GM21576 (cell line): ENCODE data around the gene HOXB5.

ENCODE experiments used
- ATAC-seq: cut with Tn5 transposase; IDR thresholded peaks from one replicate; pipeline ENCODE4 v1.9.1; 2021; ENCODE audit warnings: mild to moderate bottlenecking, moderate library complexity; ENCODE audit not compliant: unreplicated experiment

Gene HOXB5

DNA sequence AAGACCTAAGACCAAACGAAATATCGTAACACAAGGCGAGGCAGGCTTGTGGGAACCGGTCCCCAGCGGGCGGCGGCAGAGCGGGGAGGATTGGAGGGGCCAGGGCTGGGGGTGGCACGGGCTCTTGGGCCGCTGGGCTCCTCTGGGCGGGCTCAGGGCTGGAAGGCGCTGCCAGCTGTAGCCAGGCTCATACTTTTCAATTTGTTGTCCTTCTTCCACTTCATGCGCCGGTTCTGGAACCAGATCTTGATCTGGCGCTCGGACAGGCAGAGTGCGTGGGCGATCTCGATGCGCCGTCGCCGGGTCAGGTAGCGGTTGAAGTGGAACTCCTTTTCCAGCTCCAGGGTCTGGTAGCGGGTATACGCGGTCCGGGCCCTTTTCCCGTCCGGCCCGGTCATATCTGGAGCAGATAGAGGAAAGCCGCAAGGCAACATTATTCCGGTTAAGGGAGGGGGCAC lies 1.5 kb downstream of the HOXB5 start:
- ATAC-seq, result no peak

DNA sequence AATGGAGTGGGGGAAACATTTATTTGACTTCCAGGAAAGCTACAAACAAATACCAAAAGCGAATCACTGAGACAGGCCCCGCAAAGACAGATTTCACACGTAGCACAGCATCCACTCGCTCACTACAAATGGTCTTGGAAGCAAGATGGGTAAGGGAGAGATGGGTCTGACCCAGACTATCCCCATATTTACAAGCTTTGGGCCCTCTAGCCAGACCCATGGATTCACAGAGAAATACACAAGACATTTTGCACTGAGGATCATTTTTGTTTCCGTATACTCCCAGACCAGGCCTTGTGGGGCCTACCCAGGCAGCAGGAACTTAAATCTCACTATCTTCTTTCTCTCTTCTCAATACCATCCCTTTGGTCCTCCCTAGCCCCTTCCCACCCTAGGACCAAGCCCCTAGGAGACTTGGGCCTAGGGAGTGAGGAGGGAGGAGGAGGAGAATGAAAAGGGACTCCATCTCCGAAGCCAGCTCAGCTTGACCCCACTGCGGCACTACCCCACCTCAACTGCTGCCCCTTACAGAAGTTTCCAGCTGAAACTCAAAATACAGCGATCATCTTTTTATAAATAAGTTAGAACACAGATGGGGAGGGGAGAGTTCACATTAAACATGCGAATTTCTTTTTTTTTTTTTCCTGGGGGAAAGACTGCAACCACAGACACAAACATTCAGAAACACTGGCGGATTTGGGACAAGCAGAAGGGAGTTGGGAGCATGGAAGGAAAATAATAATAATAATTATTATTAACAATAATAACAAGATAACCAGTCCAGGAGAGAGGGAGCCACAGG lies 2.1 kb downstream of the HOXB5 start:
- ATAC-seq, result no peak

DNA sequence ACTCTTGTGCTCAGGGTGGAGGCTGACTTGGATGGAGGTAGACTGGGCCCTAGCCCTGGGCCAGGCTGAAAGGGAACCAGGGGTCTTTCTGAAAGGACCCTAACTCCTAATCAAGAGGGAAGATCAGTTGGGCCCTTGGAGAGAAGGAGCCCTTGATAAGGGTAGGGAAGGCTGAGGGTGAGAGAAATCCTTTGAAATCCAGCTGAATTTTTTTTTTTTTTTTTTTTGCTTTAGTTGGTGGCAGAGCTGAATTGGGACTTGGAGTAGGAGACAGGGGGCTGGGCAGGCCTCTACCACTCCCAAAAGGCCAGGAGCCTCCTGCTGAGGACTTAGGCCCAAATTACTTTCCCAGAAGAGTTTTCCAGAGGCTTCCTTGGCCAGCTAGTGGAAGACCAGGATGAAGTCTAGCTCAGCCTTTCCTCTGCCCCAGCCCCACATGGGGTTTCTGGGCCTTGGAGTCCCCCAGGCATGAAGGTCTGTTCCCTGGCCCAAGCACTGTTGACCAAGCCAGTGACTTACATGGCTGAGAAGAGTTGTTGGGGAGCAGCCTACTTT lies 2.9 kb downstream of the HOXB5 start:
- no peak for ATAC-seq

DNA sequence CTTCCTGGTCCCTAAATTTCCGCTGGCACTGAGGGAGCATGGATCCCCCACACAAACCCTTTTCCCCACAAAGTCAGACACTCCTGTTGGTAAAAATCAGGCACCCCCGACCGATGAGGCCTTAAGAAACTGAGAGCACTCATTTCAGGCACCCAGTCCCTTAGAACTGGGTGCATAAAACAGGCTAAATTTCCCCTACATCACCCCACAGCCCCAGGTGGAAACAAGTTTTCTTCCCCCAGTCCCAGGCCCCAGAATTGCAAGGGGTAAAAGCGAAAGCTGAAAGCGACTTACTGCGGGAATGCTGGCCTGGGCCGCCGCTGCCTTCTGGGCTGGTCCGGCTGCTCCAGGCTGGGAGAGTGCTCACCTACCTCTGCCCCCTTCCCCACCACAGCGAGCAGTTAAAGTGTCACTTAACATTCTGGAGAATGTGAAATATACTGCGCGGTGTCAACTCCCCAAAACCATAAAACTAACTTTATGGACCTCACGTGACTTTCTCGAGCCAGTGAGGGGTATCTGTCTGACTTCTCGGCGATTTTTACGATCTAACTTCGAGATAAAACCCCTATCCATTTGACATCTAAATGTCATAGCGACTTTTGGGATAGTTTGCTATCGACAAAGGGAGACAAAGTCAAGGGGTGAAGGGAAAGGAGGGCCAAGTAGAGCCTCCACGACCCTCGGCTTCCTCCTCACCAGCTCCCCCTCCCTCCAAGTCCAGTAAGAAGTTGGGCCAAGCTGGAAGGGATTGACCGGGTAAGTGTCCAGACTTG lies 3.6 kb downstream of the HOXB5 start, which contains the start of gene HOXB3:
HOXB3 (minus strand) TSS at position 411 of the 776 bp plus-strand sequence. CDS start 37,767 bp downstream, outside the sequence.
- no peak for ATAC-seq

DNA sequence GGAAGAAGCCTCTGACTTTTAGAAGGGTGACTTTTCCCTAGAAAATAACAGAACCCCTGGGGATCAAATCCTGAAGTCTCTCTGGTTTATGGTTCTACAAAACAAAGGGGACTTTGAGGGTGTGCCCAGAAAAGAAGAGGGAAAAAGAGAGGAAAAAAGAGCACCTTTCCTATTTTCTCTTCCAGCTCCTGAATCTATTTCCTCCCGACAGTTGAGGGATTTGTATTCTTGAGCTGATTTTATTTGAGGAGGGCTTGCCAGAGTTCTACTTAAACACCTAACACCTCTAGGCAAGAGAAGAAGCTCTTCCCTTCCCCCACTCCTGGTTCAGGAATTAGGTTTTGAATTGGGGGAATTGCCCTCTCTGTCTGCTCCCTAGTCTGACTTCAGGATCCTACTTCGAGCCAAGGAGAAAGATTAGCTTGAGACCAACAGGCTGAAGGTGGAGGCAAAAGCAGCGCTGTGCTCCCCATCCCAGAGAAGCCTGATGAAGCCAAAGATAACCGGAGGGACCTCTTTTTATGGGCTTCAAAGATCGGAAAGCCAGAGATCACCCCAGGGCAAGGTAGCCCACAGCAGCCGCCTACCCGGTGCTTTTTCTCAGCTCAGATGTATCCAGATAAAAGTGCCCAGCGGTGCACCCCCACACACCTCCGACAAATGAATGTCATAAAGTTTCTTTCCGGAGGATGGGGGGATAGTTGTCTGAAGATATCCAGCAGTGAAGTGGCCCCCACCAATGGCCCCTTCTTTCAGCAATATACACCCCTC lies 4.3 kb downstream of the HOXB5 start:
- ATAC-seq, result no peak

DNA sequence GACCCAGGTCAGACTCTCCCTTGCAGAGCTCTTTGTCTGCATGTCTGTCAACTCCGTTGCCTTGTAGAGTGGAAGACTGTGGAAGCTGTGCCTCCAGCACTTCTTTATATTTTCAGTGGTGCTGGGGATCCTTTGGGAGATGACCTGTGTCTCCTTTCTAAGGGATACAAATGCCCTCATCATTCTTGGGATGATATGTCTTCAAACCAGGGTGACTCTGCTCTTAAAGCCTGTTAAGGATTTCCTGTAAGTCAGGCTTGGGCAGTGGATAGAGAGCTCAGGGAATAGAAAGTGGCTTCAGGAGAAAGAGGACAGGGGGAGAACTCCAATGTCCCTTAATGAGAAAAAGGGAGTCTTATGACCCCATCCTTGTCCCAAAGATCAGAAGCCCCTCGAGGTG lies 5.1 kb downstream of the HOXB5 start:
- no peak for ATAC-seq

DNA sequence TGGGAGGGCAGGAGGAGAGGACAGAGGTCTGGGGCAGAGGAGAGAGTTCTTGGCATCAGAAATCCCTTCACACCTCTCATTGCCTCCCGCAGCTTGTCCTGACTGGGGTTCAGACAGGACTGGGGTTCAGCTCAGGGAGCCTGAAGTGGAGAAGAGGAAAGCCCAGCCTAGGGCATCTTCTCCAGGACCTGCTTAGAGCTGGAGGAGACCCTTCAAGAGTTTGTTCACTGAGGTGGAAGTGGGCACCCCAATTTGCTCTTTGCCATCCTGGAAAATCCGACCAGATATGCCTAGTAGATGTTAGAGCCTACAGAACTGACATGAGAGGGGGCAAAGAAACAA lies 5.5 kb downstream of the HOXB5 start:
- no peak for ATAC-seq

DNA sequence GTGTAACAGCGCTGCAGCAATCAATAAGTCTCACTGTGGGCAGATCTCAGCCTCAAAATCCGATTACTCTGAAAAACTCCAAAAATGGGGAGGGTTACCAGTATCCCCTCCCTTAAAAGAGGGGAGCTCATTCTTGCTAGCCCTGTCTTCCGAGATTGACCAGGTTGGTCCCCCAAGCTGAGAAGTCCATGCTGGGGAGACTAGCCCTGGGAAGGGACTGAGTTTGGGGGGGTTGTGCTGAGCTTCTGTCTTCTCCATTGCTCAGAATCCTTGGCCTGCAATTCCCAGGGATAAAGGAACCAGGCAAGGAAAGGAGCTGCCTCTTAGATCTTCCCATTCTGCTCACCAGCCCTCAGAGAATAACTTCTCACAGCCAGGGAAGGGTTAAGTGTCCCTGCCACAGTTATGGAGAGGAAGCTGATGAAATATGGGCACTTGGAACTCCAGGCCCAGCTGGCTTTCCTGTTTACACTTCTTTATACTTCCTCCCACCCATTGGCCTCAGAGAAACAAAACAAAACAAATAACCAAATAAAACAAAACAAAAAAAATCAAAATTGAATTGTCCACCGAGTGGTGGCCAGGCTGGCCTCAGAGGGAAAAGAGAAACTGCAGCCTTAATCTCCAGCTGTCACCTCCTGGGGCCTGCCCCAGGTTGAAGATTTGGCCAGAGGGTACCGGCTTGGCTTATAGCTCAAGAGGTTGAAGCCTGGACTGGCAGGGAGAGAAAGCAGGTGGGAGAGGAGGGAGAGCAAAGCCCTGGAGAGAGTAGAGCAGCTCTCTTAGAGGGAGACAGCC lies 6.1 kb downstream of the HOXB5 start:
- no peak for ATAC-seq

DNA sequence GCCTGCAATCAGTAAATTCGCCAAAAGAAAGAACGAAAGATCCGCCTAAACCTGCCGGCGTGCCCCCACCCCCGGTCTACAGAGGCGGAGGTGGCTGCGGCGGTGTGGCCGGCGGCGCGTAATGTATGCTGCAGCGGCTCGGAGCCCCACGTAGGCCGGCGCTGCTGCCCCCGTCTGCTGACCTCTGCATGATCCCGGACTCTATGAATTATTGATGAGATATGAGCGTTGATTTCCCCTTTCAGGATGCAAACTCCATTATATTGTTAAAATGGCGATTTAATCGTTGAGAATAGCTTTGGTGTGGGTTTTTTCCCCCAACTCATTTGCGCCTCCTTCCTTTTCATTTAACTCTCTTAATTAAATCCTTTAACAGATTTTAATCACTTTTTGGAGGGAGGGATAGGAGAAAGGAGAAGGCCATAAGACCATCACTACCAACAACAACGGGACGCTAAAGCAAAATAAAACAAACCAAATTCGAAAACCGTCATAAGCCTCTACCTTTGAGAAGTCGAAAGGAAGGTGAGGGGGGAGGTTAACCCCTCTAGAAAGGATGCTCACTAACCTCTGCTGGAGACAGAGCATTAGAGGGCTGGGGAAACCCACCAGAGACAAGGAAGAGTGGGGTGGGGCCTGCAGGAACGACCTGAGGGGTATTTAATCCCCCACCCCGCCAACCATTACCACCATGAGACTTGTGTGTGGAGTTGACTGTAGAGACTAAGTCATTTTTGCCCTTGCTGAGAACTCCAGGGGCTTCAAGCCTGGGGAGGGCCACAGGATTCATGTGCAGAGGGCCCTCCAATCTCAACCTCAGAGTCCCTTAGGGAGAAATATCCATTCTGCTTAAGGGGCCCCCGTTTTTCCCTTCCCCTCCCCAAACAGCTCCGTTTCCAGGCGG lies 7.0 kb downstream of the HOXB5 start:
- ATAC-seq, result no peak

DNA sequence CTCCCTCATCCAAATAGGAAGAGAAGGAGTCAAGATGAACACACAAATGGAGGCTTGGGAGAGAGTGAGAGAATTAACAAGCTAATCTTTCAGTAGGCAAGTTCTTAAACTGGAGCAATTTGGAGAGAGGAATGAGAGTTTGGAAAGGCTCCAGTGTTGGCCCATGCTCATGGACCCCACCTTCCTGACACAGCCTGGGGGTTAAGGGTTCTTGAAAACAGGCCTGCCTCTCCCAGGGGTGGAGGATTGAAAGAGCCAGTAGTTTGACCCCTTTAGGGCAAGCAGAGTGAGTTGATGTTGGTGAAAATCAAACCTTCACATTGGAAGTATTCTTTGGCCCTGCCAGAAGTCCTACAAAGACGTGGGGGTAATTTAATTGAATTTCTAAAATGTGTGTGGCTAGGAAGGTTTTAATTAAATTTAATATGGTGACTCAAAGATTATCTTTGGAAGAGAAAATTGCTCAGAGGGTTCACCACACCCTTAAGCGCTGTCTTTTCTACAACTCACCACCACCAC lies 9.3 kb downstream of the HOXB5 start:
- no peak for ATAC-seq

DNA sequence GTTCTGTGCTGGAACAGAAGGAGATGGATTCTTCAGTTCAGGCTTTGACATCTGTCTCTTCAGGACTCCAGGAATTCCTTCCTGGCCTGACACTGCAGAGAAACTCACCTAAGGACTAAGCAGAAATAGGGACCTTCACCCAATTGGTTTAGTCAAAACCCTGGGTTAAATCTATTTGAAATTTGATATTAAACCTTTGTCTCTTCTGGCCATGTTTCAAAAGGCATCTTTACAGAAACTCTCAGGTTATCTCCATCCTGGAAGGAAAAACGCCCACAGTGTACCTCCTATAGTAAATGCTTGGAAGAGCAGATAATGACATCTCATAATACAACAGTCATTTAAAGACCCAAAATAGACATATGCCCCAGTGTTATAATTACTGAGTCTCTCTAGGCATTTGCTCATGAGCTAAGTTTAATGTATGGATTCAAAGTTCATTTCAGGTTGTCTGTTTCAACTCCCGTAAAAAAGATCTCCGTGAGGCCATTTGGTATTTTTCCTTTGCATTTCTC lies 9.8 kb downstream of the HOXB5 start:
- no peak for ATAC-seq

DNA sequence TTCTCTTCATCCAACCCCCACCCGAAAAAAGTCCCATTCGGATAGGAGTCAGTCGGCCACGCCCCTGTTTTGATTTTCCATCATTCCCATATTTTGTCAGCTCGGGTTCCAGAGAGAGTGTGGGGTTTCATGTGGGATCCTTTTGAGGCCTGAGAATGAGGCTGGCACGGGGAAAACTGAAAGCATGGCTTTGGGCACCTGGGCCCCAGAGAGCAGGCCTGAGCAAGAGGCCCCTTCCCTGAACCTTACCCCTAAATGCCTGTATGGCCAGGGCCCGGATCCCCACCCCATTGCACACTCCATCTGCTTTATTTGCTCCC lies 10.9 kb downstream of the HOXB5 start:
- ATAC-seq, result no peak

DNA sequence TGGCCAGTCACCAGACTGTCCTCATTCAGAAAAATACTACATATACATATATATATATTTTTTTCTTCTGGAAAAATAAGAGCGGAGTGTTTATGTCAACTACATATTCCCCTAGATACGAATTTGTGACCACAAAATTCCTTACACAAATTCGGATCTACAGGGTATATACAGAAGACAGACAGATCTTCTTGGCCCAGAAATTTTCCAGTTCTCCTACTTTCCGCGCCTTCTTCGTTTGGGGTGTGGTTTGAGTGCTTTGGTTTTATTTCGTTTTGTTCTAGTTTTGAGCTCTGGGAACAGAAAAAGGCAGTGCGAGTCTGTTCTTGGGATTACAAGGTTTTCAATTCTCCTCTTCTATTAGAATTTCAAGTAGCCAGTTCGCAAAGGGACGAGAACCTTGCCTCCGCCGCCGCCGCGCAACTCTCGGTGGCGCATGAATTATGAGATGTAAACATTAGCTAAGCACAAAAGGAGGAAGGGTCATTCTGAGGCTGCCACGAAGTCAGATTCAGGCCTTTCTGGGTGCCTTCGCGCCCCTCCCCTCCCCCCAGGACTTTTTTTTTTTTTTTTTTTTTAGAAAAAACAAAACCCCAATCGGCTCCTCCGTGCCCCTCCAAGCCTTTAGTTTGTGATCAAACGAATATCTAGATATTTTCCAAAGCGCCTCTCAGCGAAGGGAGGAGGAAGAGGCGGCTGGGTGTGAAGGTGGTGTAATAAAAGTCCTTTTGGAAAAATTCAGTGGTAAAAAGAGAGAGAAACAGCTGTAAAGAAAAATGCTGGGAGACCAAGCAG lies 13.6 kb downstream of the HOXB5 start:
- no peak for ATAC-seq

DNA sequence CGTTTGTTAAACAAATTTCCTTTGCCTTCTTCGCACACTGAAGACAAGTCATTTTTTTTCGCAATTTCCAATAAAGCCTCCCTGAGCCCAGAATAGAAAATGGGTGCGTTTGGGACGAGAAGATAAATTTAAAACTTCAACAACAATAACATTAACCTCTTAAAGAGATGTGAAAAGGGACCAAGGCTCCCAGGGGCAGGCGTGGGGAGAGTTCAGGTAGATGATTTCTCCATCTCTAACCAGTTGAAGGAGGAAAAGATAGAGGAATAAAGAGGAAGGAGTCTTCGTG lies 14.2 kb downstream of the HOXB5 start:
- no peak for ATAC-seq

DNA sequence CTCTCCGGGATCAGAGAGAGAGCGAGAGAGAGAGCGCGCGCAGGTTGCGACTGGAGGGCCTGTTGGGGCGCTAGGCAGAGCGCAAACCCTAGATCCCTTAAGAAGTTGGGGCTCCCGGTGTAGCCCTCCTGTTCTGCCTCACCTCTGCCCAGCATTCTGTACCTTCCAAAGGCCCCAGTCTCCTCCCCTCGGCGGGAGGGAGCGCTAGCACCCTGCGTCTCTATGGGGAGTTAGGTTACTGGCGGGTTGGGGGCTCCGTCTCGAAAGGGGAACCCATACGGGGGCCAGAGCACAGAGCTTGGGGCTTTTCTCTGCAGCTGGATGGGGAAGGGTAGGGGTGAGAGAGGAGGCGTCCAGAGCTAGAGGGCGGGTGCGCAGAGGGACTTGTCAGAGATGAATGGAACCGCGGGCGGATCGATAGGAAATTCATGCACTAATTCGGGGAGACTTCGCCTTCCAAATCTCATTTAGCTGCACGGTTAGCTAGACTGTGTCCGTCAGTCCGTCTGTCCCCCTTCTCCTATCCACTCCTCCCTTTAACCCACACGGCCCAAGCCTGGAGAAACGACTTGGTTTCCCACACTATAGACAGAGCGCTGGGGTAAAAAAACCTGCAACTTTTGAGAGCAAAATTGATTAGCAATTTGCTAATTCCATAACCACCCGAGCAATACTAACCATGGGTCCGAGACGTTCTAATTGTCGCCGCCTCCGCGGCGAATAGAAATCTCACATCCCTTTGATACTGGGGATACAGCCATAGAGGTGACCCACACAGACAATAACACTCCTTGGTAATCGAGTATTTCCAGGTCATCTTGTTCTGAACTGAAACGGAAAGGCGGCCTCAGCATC lies 14.7 kb downstream of the HOXB5 start:
- ATAC-seq, result peak; percentile 11

DNA sequence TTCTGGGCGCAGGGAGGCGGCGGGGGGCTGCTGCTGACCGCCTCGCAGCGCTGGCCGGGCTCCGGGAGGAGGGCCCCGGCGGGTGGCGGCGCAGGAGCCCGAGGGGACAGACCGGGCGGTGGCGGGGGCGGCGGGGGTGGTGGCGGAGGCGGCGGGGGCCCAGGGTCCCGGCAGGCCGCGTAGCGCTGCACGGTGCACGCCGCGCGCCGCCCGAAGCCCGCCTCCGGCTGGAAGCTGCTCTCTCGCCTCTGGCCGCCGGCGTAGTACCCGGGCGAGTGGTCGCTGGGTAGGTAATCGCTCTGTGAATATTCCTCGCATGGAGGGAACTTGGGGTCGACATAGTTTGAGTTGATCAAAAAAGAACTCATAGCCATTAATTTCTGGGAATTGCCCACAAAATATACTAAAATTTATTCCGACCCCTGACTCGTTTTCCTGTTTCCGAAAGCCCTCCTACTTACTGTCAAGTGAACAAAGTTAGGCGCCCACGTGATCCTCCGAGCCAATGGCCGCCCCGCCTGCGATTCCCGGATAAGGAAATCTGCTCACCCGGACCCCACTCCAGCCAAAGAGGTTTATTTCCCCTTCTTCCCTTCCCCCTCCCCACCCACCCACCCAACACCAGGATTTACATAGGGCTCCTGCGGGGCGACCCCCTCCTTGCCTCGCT lies 15.5 kb downstream of the HOXB5 start, which contains the start of gene HOXB4:
HOXB4 (minus strand) TSS at position 405 of the 670 bp plus-strand sequence; CDS start at position 374, 31 bp downstream.
- peak; percentile 49 for ATAC-seq
